SK-N-SH (cell line): ENCODE data around the gene MYNN. TPM values are rescaled to one million over a fixed set of nuclear protein-coding genes. Genes with fewer than 3 reads are reported as not detected.

Source experiments
- CTCF ChIA-PET: fragments of 300-600, 350-600 bp; formaldehyde crosslinking; extraction: SDS; loops from one replicate; lab custom pipeline; 2021; lab: Yijun Ruan, JAX
- POLR2A ChIA-PET: fragments of 350-600 bp; sonication (Branson Sonifier 250); formaldehyde crosslinking; extraction: SDS; loops from one replicate; lab custom pipeline; 2020; ENCODE audit warnings: antibody characterized with exemption, inconsistent platforms; lab: Yijun Ruan, JAX
- DNase-seq: peaks from one replicate; pipeline ENCODE4 v3.0.0; 2012
- H2AFZ ChIP-seq: fragments of 200-600 bp; sonication (generic); 2 replicates; pipeline ENCODE4 v1.8.1; 2016; ENCODE audit warnings: antibody characterized with exemption, mild to moderate bottlenecking, low read depth
- H3F3A ChIP-seq: fragments of 200-600 bp; sonication (generic); replicated peaks from 2 replicates; pipeline ENCODE3; 2016; ENCODE audit warnings: antibody characterized with exemption, mild to moderate bottlenecking; ENCODE audit not compliant: insufficient read depth
- H3K27ac ChIP-seq, 2 experiments: fragments of 200-500 bp in 1 of 2; fragments of 200-600 bp in 1 of 2; sonication (Bioruptor generic) in 1 of 2; sonication (generic), shearing (Covaris generic) in 1 of 2; 2 replicates each; pipeline versions ENCODE4 v1.5.1 to v1.6.1; 2014 to 2016; ENCODE audit warnings: low read depth in 2 of 2, inconsistent platforms in 1 of 2, low read length in 1 of 2, mild to moderate bottlenecking in 1 of 2, mixed read lengths in 1 of 2
- H3K27me3 ChIP-seq: fragments of 200-600 bp; sonication (generic), shearing (Covaris generic); 2 replicates; pipeline ENCODE4 v1.6.1; 2016; ENCODE audit warnings: mixed run types; ENCODE audit not compliant: insufficient read depth
- H3K36me3 ChIP-seq, 2 experiments: fragments of 200-500 bp in 1 of 2; fragments of 200-600 bp in 1 of 2; sonication (Bioruptor generic) in 1 of 2; sonication (generic) in 1 of 2; replicated peaks in 1 of 2; 2 replicates each; pipeline versions ENCODE3 to v1.5.1; 2014 to 2016; ENCODE audit warnings: low read length in 1 of 2, mild to moderate bottlenecking in 1 of 2; ENCODE audit not compliant: insufficient read depth in 2 of 2, control insufficient read depth in 1 of 2
- H3K4me1 ChIP-seq, 2 experiments: fragments of 200-500 bp in 1 of 2; fragments of 200-600 bp in 1 of 2; sonication (Bioruptor generic) in 1 of 2; sonication (generic), shearing (Covaris generic) in 1 of 2; 2 replicates each; pipeline versions ENCODE4 v1.5.1 to v1.6.1; 2014 to 2016; ENCODE audit warnings: low read depth in 1 of 2, low read length in 1 of 2, mixed run types in 1 of 2; ENCODE audit not compliant: insufficient read depth in 2 of 2, control insufficient read depth in 1 of 2
- H3K4me2 ChIP-seq: fragments of 200-600 bp; sonication (generic), shearing (Covaris generic); 2 replicates; pipeline ENCODE4 v1.6.1; 2017; ENCODE audit warnings: mixed run types
- H3K4me3 ChIP-seq, 2 experiments: fragments of 200-500 bp in 1 of 2; fragments of 200-600 bp in 1 of 2; sonication (Bioruptor generic) in 1 of 2; sonication (generic), shearing (Covaris generic) in 1 of 2; 2 replicates each; pipeline versions ENCODE4 v1.5.1 to v1.8.1; 2014 to 2016; ENCODE audit warnings: low read depth in 2 of 2, inconsistent platforms in 1 of 2, low read length in 1 of 2, mild to moderate bottlenecking in 1 of 2, mixed read lengths in 1 of 2, moderate library complexity in 1 of 2
- H3K79me2 ChIP-seq: fragments of 200-600 bp; sonication (generic); 2 replicates; pipeline ENCODE4 v1.8.1; 2017; ENCODE audit warnings: mild to moderate bottlenecking; ENCODE audit not compliant: insufficient read depth
- H3K9ac ChIP-seq: fragments of 200-600 bp; sonication (generic); 2 replicates; pipeline ENCODE4 v1.6.1; 2017; ENCODE audit warnings: mixed run types
- H3K9me2 ChIP-seq: fragments of 200-600 bp; sonication (generic); 2 replicates; pipeline ENCODE4 v1.6.1; 2017; ENCODE audit warnings: mixed run types
- H3K9me3 ChIP-seq: fragments of 200-600 bp; sonication (generic); 2 replicates; pipeline ENCODE4 v1.6.1; 2017; ENCODE audit warnings: mixed run types, mild to moderate bottlenecking, moderate library complexity
- H4K20me1 ChIP-seq: fragments of 200-600 bp; sonication (generic); 2 replicates; pipeline ENCODE4 v1.6.1; 2017; ENCODE audit warnings: mild to moderate bottlenecking, mixed run types; ENCODE audit not compliant: insufficient read depth
- ELF1 ChIP-seq: IDR thresholded peaks from 2 replicates; pipeline ENCODE4 v1.4.0; 2012
- EP300 ChIP-seq, 2 experiments: IDR thresholded peaks; 2 replicates each; pipeline versions ENCODE4 v1.4.0 to v1.6.1; 2012; ENCODE audit warnings: borderline replicate concordance in 1 of 2, low read depth in 1 of 2, low read length in 1 of 2
- FOXJ3 ChIP-seq: sonication (generic); formaldehyde crosslinking; IDR thresholded peaks from 2 replicates; pipeline ENCODE4 v1.5.1; 2020; ENCODE audit warnings: mild to moderate bottlenecking, missing genetic modification reagents
- FOXM1 ChIP-seq: IDR thresholded peaks from 2 replicates; pipeline ENCODE4 v1.4.0; 2012; ENCODE audit warnings: low read depth, mild to moderate bottlenecking
- IRF3 ChIP-seq: fragments of 150-350 bp; IDR thresholded peaks from 2 replicates; pipeline ENCODE4 v1.6.1; 2016; ENCODE audit warnings: mild to moderate bottlenecking, low read depth, low read length
- JUND ChIP-seq: IDR thresholded peaks from 2 replicates; pipeline ENCODE4 v1.4.0; 2012
- MAX ChIP-seq: IDR thresholded peaks from 2 replicates; pipeline ENCODE4 v1.4.0; 2012; ENCODE audit warnings: low read depth
- MEF2A ChIP-seq: IDR thresholded peaks from 2 replicates; pipeline ENCODE4 v1.4.0; 2012; ENCODE audit warnings: low read depth, borderline replicate concordance
- NRF1 ChIP-seq: IDR thresholded peaks from 2 replicates; pipeline ENCODE4 v1.6.1; 2012; ENCODE audit warnings: low read depth, mild to moderate bottlenecking, low read length
- PBX3 ChIP-seq: IDR thresholded peaks from 2 replicates; pipeline ENCODE4; 2012
- POLR2AphosphoS5 ChIP-seq: IDR thresholded peaks from 2 replicates; pipeline ENCODE4 v1.6.1; 2012; ENCODE audit warnings: low read depth, low read length
- RAD21 ChIP-seq: IDR thresholded peaks from 2 replicates; pipeline ENCODE4 v1.6.1; 2012; ENCODE audit warnings: mild to moderate bottlenecking, low read length
- RCOR1 ChIP-seq: fragments of 150-350 bp; IDR thresholded peaks from 2 replicates; pipeline ENCODE4 v1.6.1; 2017; ENCODE audit warnings: antibody characterized with exemption, low read length
- REST ChIP-seq: IDR thresholded peaks from 2 replicates; pipeline ENCODE4 v1.6.1; 2012; ENCODE audit warnings: mild to moderate bottlenecking, low read depth, low read length, moderate library complexity
- SMC3 ChIP-seq: IDR thresholded peaks from 2 replicates; pipeline ENCODE4 v1.6.1; 2012; ENCODE audit warnings: low read depth, low read length, improper control_type of control experiment
- TCF12 ChIP-seq: IDR thresholded peaks from 2 replicates; pipeline ENCODE4 v1.4.0; 2012
- TEAD4 ChIP-seq: IDR thresholded peaks from 2 replicates; pipeline ENCODE4 v1.4.0; 2012; ENCODE audit warnings: mild to moderate bottlenecking, borderline replicate concordance; ENCODE audit not compliant: insufficient read depth
- YY1 ChIP-seq: IDR thresholded peaks from 2 replicates; pipeline ENCODE4 v1.4.0; 2012; ENCODE audit warnings: low read depth, mild to moderate bottlenecking
- ZBTB33 ChIP-seq: IDR thresholded peaks from 2 replicates; pipeline ENCODE4 v1.4.0; 2012; ENCODE audit warnings: low read depth, borderline replicate concordance
- WGBS: methylation state at CpG from one replicate; pipeline ENCODE4 v1.1.6; 2017; ENCODE audit warnings: low lambda C conversion rate; 5-methylcytosine and 5-hydroxymethylcytosine counted together
- polyA plus RNA-seq, 3 experiments: library from polyadenylated mRNA; depleted of rRNA; stranded (reverse); fragments of >200 nt; gene quantifications; 2 replicates each; pipeline ENCODE4 v1.2.3, GENCODE V29; 2012

MYNN gene
- polyA plus RNA-seq, 1 of the 3 experiments (the other 2 are of a cell fraction), result 9.7 TPM

GRCh38 chr3:169835533-169835932 is 62.3 kb downstream of the MYNN start:
- H3K4me2 ChIP-seq, result no peak overlapping the region
- TF ChIP-seq RAD21, result no peak
- TF ChIP-seq RCOR1, result no peak
- TF ChIP-seq ELF1, result no peak
- no peak for TF ChIP-seq REST
- no peak for TF ChIP-seq FOXM1
- TF ChIP-seq MEF2A, result no peak
- no peak for TF ChIP-seq ZBTB33
- no peak for TF ChIP-seq SMC3
- no peak for TF ChIP-seq TEAD4
- TF ChIP-seq POLR2AphosphoS5, result no peak
- no peak for TF ChIP-seq MAX
- TF ChIP-seq NRF1, result no peak
- no peak for TF ChIP-seq TCF12
- TF ChIP-seq FOXJ3, result no peak
- no peak for TF ChIP-seq IRF3
- no peak for TF ChIP-seq EP300 (IDR thresholded peaks at IDR 0.05; ENCODE audit: borderline replicate concordance in 1 of 2, low read depth in 1 of 2, low read length in 1 of 2)
- TF ChIP-seq JUND, result no peak
- no peak for TF ChIP-seq YY1
- no peak for TF ChIP-seq PBX3
- no peaks in the 10 kb centered on the region for H4K20me1 ChIP-seq
- no peak overlapping the region for H3K4me3 ChIP-seq
- no peaks in the 10 kb centered on the region for H3K79me2 ChIP-seq
- no peaks in the 10 kb centered on the region for H3F3A ChIP-seq
- no peak overlapping the region for H3K9ac ChIP-seq
- H3K36me3 ChIP-seq, result no peaks in the 10 kb centered on the region
- WGBS, result 32% methylated on average over 1 of the region's 1 CpG
- no peak overlapping the region for H3K27ac ChIP-seq
- ChIA-PET POLR2A (no interaction called here), CTCF (no interaction called here)
- no peak overlapping the region for H2AFZ ChIP-seq
- H3K9me2 ChIP-seq, result no peaks in the 10 kb centered on the region
- H3K9me3 ChIP-seq, result no peaks in the 10 kb centered on the region
- no peaks in the 10 kb centered on the region for H3K4me1 ChIP-seq
- no peaks in the 10 kb centered on the region for H3K27me3 ChIP-seq
- no peak for DNase-seq
